Keratinocyte (primary cell): ENCODE measurements around the gene CYP3A4. TPM values are rescaled to one million over a fixed set of nuclear protein-coding genes. Genes with fewer than 3 reads are reported as not detected.

Experiments
- DNase-seq: peaks from one replicate; pipeline ENCODE4 v3.0.0-alpha.2; 2011; ENCODE audit warnings: low read depth, missing footprints, low spot score
- FAIRE-seq: peaks from 2 replicates; lab custom pipeline; 2011; peaks lifted over from hg19 to GRCh38; lab: Jason Lieb, UNC
- H2AFZ ChIP-seq: 2 replicates; pipeline ENCODE4 v1.6.0; 2012; ENCODE audit warnings: low read length, control low read depth, inconsistent platforms; ENCODE audit not compliant: control insufficient read depth
- H3K27ac ChIP-seq: 2 replicates; pipeline ENCODE4 v1.5.1; 2011; ENCODE audit warnings: low read length; ENCODE audit not compliant: control insufficient read depth, insufficient read depth
- H3K27me3 ChIP-seq: 3 replicates; pipeline ENCODE4 v1.6.0; 2011; ENCODE audit warnings: low read length; ENCODE audit not compliant: control insufficient read depth, insufficient read depth; ENCODE audit errors: extremely low read depth
- H3K36me3 ChIP-seq, 2 experiments: 2 replicates in 1 of 2; 3 replicates in 1 of 2; pipeline ENCODE4 v1.5.1; 2011; ENCODE audit warnings: low read length in 2 of 2, mild to moderate bottlenecking in 1 of 2; ENCODE audit not compliant: control insufficient read depth in 2 of 2, insufficient read depth in 2 of 2; ENCODE audit errors: extremely low read depth in 1 of 2
- H3K4me1 ChIP-seq: 3 replicates; pipeline ENCODE4 v1.5.1; 2011; ENCODE audit warnings: low read length; ENCODE audit not compliant: control insufficient read depth, insufficient read depth; ENCODE audit errors: extremely low read depth
- H3K4me2 ChIP-seq: 3 replicates; pipeline ENCODE4 v1.6.0; 2011; ENCODE audit warnings: low read depth, low read length; ENCODE audit not compliant: control insufficient read depth, insufficient read depth; ENCODE audit errors: extremely low read depth
- H3K4me3 ChIP-seq, 3 experiments: fragments of 200-600 bp in 1 of 3; sonication (generic) in 1 of 3; 2 replicates in 2 of 3; 3 replicates in 1 of 3; pipeline ENCODE4 v1.5.1; 2011 to 2016; ENCODE audit warnings: low read length in 3 of 3, mild to moderate bottlenecking in 3 of 3, control low read depth in 2 of 3, inconsistent platforms in 1 of 3, low read depth in 1 of 3, mixed read lengths in 1 of 3, mixed run types in 1 of 3, moderate library complexity in 1 of 3; ENCODE audit not compliant: control insufficient read depth in 2 of 3, insufficient read depth in 2 of 3; ENCODE audit errors: extremely low read depth in 1 of 3
- H3K79me2 ChIP-seq: 2 replicates; pipeline ENCODE4 v1.6.0; 2012; ENCODE audit warnings: low read length; ENCODE audit not compliant: control insufficient read depth, insufficient read depth
- H3K9ac ChIP-seq: 3 replicates; pipeline ENCODE4 v1.6.0; 2011; ENCODE audit warnings: low read length; ENCODE audit not compliant: control insufficient read depth, insufficient read depth; ENCODE audit errors: extremely low read depth
- H3K9me1 ChIP-seq: 3 replicates; pipeline ENCODE4 v1.6.0; 2011; ENCODE audit warnings: low read length; ENCODE audit not compliant: control insufficient read depth, insufficient read depth; ENCODE audit errors: extremely low read depth
- H3K9me3 ChIP-seq: 2 replicates; pipeline ENCODE4 v1.5.1; 2012; ENCODE audit warnings: low read depth, low read length; ENCODE audit not compliant: control insufficient read depth
- H4K20me1 ChIP-seq: 3 replicates; pipeline ENCODE4 v1.6.0; 2011; ENCODE audit warnings: low read length; ENCODE audit not compliant: control insufficient read depth, insufficient read depth; ENCODE audit errors: extremely low read depth
- CTCF ChIP-seq, 3 experiments: IDR thresholded peaks in 1 of 3; conservative IDR thresholded peaks in 1 of 3; optimal IDR thresholded peaks in 1 of 3; 2 replicates in 2 of 3; 3 replicates in 1 of 3; pipeline versions ENCODE3 to v1.5.1; 2011; ENCODE audit warnings: low read length in 3 of 3, mild to moderate bottlenecking in 3 of 3, moderate library complexity in 2 of 3, control low read depth in 1 of 3, inconsistent platforms in 1 of 3; ENCODE audit not compliant: insufficient read depth in 2 of 3; ENCODE audit errors: extremely low read depth in 1 of 3
- EZH2 ChIP-seq: IDR thresholded peaks from one replicate; pipeline ENCODE4 v1.6.1; 2012; ENCODE audit warnings: inconsistent platforms, mild to moderate bottlenecking, low read length, moderate library complexity
- dilution Hi-C: fragments of 300-500 bp; cut with MboI; formaldehyde crosslinking; loops from one replicate; pipeline ENCODE4 v1.7.0; 2020; ENCODE audit warnings: low sequenced_read_pairs; ENCODE audit not compliant: extremely low pct_ligation_motif_present
- polyA plus RNA-seq, 5 experiments: library from polyadenylated mRNA; depleted of rRNA in 3 of 5; stranded (reverse) in 3 of 5; stranded (forward) in 1 of 5; unstranded in 1 of 5; fragments of >200 nt; gene quantifications; 1 replicate in 1 of 5; 2 replicates in 3 of 5; 3 replicates in 1 of 5; pipeline versions ENCODE4 v1.2.1 to v1.2.3, GENCODE V29; 2011 to 2012; ENCODE audit warnings: missing spikeins in 2 of 5, low read depth in 1 of 5, low replicate concordance in 1 of 5

CYP3A4 gene
- polyA plus RNA-seq, 1 donor (not counting 4 experiments of a cell fraction or from before 2014, with no cell fraction given): not detected

GRCh38 chr7:99791021-99791420, 7.0 kb upstream of the CYP3A4 start:
- H3K4me2 ChIP-seq: no peak overlapping the region
- H3K79me2 ChIP-seq: no peaks in the 10 kb centered on the region
- no peak overlapping the region for H3K27ac ChIP-seq
- TF ChIP-seq EZH2: no peak
- TF ChIP-seq CTCF (optimal IDR thresholded peaks at IDR 0.05 in 1 of 3, IDR thresholded peaks at IDR 0.05 in 1 of 3, conservative IDR thresholded peaks at IDR 0.05 in 1 of 3; ENCODE audit: extremely low read depth in 1 of 3, insufficient read depth in 2 of 3, low read length in 3 of 3): no peak
- no peaks in the 10 kb centered on the region for H3K27me3 ChIP-seq
- H3K9me3 ChIP-seq: no peaks in the 10 kb centered on the region
- no peaks in the 10 kb centered on the region for H3K36me3 ChIP-seq
- no peak overlapping the region for H3K9ac ChIP-seq
- dilution Hi-C loops: no loop called here
- H3K9me1 ChIP-seq: no peaks in the 10 kb centered on the region
- FAIRE-seq (no peak), DNase-seq (no peak)
- no peak overlapping the region for H2AFZ ChIP-seq
- peaks cover 16% of the 10 kb centered on the region for H3K4me1 ChIP-seq
- H3K4me3 ChIP-seq: no peak overlapping the region
- H4K20me1 ChIP-seq: no peaks in the 10 kb centered on the region

GRCh38 chr7:99790407-99790806, 6.4 kb upstream of the CYP3A4 start:
- TF ChIP-seq EZH2 (no peak), CTCF (optimal IDR thresholded peaks at IDR 0.05 in 1 of 3, IDR thresholded peaks at IDR 0.05 in 1 of 3, conservative IDR thresholded peaks at IDR 0.05 in 1 of 3; ENCODE audit: extremely low read depth in 1 of 3, insufficient read depth in 2 of 3, low read length in 3 of 3) (no peak)
- H4K20me1 ChIP-seq: no peaks in the 10 kb centered on the region
- dilution Hi-C loops: no loop called here
- no peak overlapping the region for H2AFZ ChIP-seq
- no peaks in the 10 kb centered on the region for H3K27me3 ChIP-seq
- DNase-seq (no peak), FAIRE-seq (no peak)
- no peak overlapping the region for H3K4me2 ChIP-seq
- H3K79me2 ChIP-seq: no peaks in the 10 kb centered on the region
- no peak overlapping the region for H3K9ac ChIP-seq
- no peak overlapping the region for H3K27ac ChIP-seq
- H3K4me3 ChIP-seq: no peak overlapping the region
- no peaks in the 10 kb centered on the region for H3K9me1 ChIP-seq
- no peaks in the 10 kb centered on the region for H3K36me3 ChIP-seq
- no peaks in the 10 kb centered on the region for H3K9me3 ChIP-seq
- peaks cover 18% of the 10 kb centered on the region for H3K4me1 ChIP-seq
